B cell (primary cell): ENCODE results near the gene PPAN. TPM values are rescaled to one million over a fixed set of nuclear protein-coding genes. Genes with fewer than 3 reads are reported as not detected.

Source experiments
- ATAC-seq: fragments of 200-7000 bp; cut with Tn5 transposase; one replicate; pipeline ENCODE4 v1.10.0; 2021; ENCODE audit warnings: low read depth, mild to moderate bottlenecking, moderate number of reproducible peaks, moderate library complexity
- CTCF ChIA-PET: fragments of 350-600 bp; sonication (Branson Sonifier 250); formaldehyde crosslinking; loops from one replicate; lab custom pipeline; 2021; ENCODE audit warnings: antibody characterized with exemption, inconsistent platforms; lab: Charles Lee
- POLR2A ChIA-PET: fragments of 350-600 bp; sonication (Branson Sonifier 250); formaldehyde crosslinking; loops from one replicate; lab custom pipeline; 2021; ENCODE audit warnings: antibody characterized with exemption; lab: Charles Lee
- DNase-seq: peaks from one replicate; pipeline ENCODE4 v3.0.0; 2013
- H2AFZ ChIP-seq: 2 replicates; pipeline ENCODE4 v1.6.1; 2012; ENCODE audit warnings: mild to moderate bottlenecking, low read depth, low read length; ENCODE audit not compliant: insufficient read depth, poor library complexity, severe bottlenecking
- H3K27ac ChIP-seq, 2 donors: 1 replicate in 1 of 2; 2 replicates in 1 of 2; pipeline ENCODE4 v1.5.1; 2012 to 2013; ENCODE audit warnings: low read length in 2 of 2, mild to moderate bottlenecking in 2 of 2, moderate library complexity in 1 of 2
- H3K27me3 ChIP-seq, 4 experiments: fragments of 200-600 bp in 1 of 4; sonication (generic) in 1 of 4; replicated peaks in 1 of 4; 1 replicate in 2 of 4; 2 replicates in 2 of 4; pipeline versions ENCODE4 v1.6.1 to v1.7.0; 2013 to 2016; ENCODE audit warnings: low read length in 3 of 4, mild to moderate bottlenecking in 2 of 4, mixed read lengths in 1 of 4, moderate library complexity in 1 of 4; ENCODE audit not compliant: insufficient read depth in 4 of 4, control insufficient read depth in 3 of 4; ENCODE audit errors: control extremely low read depth in 1 of 4
- H3K36me3 ChIP-seq, 2 experiments: replicated peaks in 1 of 2; 1 replicate in 1 of 2; 2 replicates in 1 of 2; pipeline versions ENCODE4 v1.6.1 to v1.7.1; 2013; ENCODE audit warnings: low read length in 1 of 2; ENCODE audit not compliant: insufficient read depth in 2 of 2, control insufficient read depth in 1 of 2; ENCODE audit errors: control extremely low read depth in 1 of 2, extremely low read depth in 1 of 2
- H3K4me1 ChIP-seq, 2 donors: fragments of 200-600 bp in 1 of 2; sonication (generic) in 1 of 2; 1 replicate in 1 of 2; 2 replicates in 1 of 2; pipeline versions ENCODE4 v1.5.1 to v1.6.1; 2013 to 2017; ENCODE audit warnings: low read length in 2 of 2; ENCODE audit not compliant: control insufficient read depth in 2 of 2, insufficient read depth in 2 of 2
- H3K4me2 ChIP-seq: replicated peaks from 2 replicates; pipeline ENCODE3; 2012; ENCODE audit warnings: mild to moderate bottlenecking, low read depth, low read length; ENCODE audit not compliant: poor library complexity, severe bottlenecking
- H3K4me3 ChIP-seq, 5 experiments: fragments of 200-600 bp in 1 of 5; sonication (generic) in 1 of 5; 1 replicate in 3 of 5; 2 replicates in 2 of 5; pipeline versions ENCODE4 v1.5.1 to v1.7.0; 2011 to 2016; ENCODE audit warnings: low read length in 4 of 5, mild to moderate bottlenecking in 4 of 5, low read depth in 2 of 5, control low read depth in 1 of 5, moderate library complexity in 1 of 5; ENCODE audit not compliant: insufficient read depth in 1 of 5; ENCODE audit errors: control extremely low read depth in 1 of 5, extremely low read depth in 1 of 5
- H3K79me2 ChIP-seq: fragments of 200-600 bp; sonication (generic); one replicate; pipeline ENCODE4 v1.6.0; 2016; ENCODE audit warnings: low read length; ENCODE audit not compliant: control insufficient read depth, insufficient read depth
- H3K9ac ChIP-seq: fragments of 200-600 bp; sonication (generic); 2 replicates; pipeline ENCODE4 v1.6.1; 2017; ENCODE audit warnings: mild to moderate bottlenecking, low read length, moderate library complexity
- H3K9me3 ChIP-seq, 3 donors: one replicate each; pipeline versions ENCODE4 v1.6.1 to v1.7.1; 2013; ENCODE audit warnings: low read length in 2 of 3; ENCODE audit not compliant: control insufficient read depth in 2 of 3, insufficient read depth in 1 of 3; ENCODE audit errors: control extremely low read depth in 1 of 3
- H4K20me1 ChIP-seq: 2 replicates; pipeline ENCODE4 v1.6.0; 2012; ENCODE audit warnings: mild to moderate bottlenecking, low read length; ENCODE audit not compliant: insufficient read depth, control insufficient read depth, poor library complexity, severe bottlenecking
- H3K27ac Mint-ChIP-seq: one replicate; pipeline ENCODE4 v1.8.0; 2021; ENCODE audit warnings: mixed read lengths
- H3K27me3 Mint-ChIP-seq: one replicate; pipeline ENCODE4 v1.8.0; 2021; ENCODE audit warnings: mixed read lengths
- H3K4me1 Mint-ChIP-seq: one replicate; pipeline ENCODE4 v1.8.0; 2021; ENCODE audit warnings: mixed read lengths
- H3K4me3 Mint-ChIP-seq: one replicate; pipeline ENCODE4 v1.8.0; 2021; ENCODE audit warnings: mixed read lengths
- H3K9me3 Mint-ChIP-seq: one replicate; pipeline ENCODE4 v1.8.0; 2022; ENCODE audit warnings: mixed read lengths; ENCODE audit not compliant: insufficient read depth
- CTCF ChIP-seq: fragments of 200-600 bp; IDR thresholded peaks from one replicate; pipeline ENCODE4 v1.8.0; 2022; ENCODE audit warnings: antibody characterized with exemption, mild to moderate bottlenecking
- EZH2 ChIP-seq: IDR thresholded peaks from 2 replicates; pipeline ENCODE4 v1.6.1; 2012; ENCODE audit warnings: borderline replicate concordance, low read depth, mild to moderate bottlenecking, moderate library complexity, low read length; ENCODE audit not compliant: insufficient read depth, poor library complexity, severe bottlenecking
- WGBS: methylation state at CpG from one replicate; pipeline ENCODE4 v1.1.5; 2013; ENCODE audit warnings: missing lambda C conversion rate; ENCODE audit not compliant: insufficient coverage; 5-methylcytosine and 5-hydroxymethylcytosine counted together
- intact Hi-C: fragments of 100-400 bp; cut with micrococcal nuclease; formaldehyde crosslinking; loops from one replicate; pipeline ENCODE4 v1.10.0; 2022
- polyA plus RNA-seq: library from polyadenylated mRNA; depleted of rRNA; stranded (reverse); fragments of >200 nt; gene quantifications from 2 replicates; pipeline ENCODE4 v1.2.3, GENCODE V29; 2012
- total RNA-seq, 2 donors: library from RNA; stranded (reverse); fragments of 120-200 nt in 1 of 2; gene quantifications; 1 replicate in 1 of 2; 2 replicates in 1 of 2; pipeline versions ENCODE4 v1.2.3 to v1.2.4, GENCODE V29; 2013 to 2022

Gene PPAN
- total and polyA plus RNA-seq, 2 donors (not counting 1 experiment from before 2014, with no cell fraction given) = 42.2 to 88.0 TPM

GRCh38 chr19:10110076-10110971 is 4.2 kb downstream of the PPAN start:
- Mint-ChIP-seq H3K27ac (peak overlapping the region; percentile 74), H3K4me3 (peak overlapping the region; percentile 54), H3K4me1 (peaks cover 50% of the 10 kb centered on the region), H3K9me3 (no peaks in the 10 kb centered on the region), H3K27me3 (no peaks in the 10 kb centered on the region)
- Histone ChIP-seq H3K9ac (no peak overlapping the region), H2AFZ (no peak overlapping the region), H3K4me1 (peaks cover 43 to 57% of the 10 kb centered on the region in 2 donors), H3K27ac (peak overlapping the region in 1 of 2 donors; percentile 69), H4K20me1 (peaks cover 65% of the 10 kb centered on the region), H3K4me2 (no peak overlapping the region), H3K36me3 (peaks cover 0 to 55% of the 10 kb centered on the region in 2 experiments), H3K79me2 (peaks cover 39% of the 10 kb centered on the region), H3K9me3 (peaks cover 0 to 6% (median 0%) of the 10 kb centered on the region in 3 donors), H3K27me3 (no peaks in the 10 kb centered on the region), H3K4me3 (no peak overlapping the region)
- 97% methylated on average over 43 of the region's 44 CpGs for whole genome bisulfite sequencing
- peak; percentile 13 for DNase-seq
- no peak for TF ChIP-seq EZH2
- TF ChIP-seq CTCF = no peak
- intact Hi-C loops = no loop called here
- POLR2A ChIA-PET = interaction anchor here (0.6 to 6.6 kb wide), 3 partner anchors 9 to 445 kb away, joined by 3 to 62 read pairs (median 18); partner anchors contain the start of gene ANGPTL6
- CTCF ChIA-PET = interaction anchor here (1.2 to 15.9 kb wide), 4 partner anchors 8 to 83 kb away, joined by 3 to 263 read pairs (median 4); partner anchors contain the start of genes ANGPTL6 and PPAN
- ATAC-seq = no peak
